HEK293 (cell line): Measurements from ENCODE around the gene BIRC3.
A peak's percentile ranks its signal among the peaks of the same experiment; 100 is the strongest.

Experiments
- CTCF ChIA-PET: fragments of 350-600 bp; formaldehyde crosslinking; extraction: SDS; loops from one replicate; lab custom pipeline; 2021; ENCODE audit warnings: antibody characterized with exemption; lab: Yijun Ruan, JAX
- POLR2A ChIA-PET: fragments of 300-600 bp; formaldehyde crosslinking; extraction: SDS; loops from one replicate; lab custom pipeline; 2020; ENCODE audit warnings: antibody characterized with exemption, inconsistent platforms; lab: Yijun Ruan, JAX
- H3K27ac ChIP-seq: fragments of 200-500 bp; sonication (Bioruptor generic); 2 replicates; pipeline ENCODE4 v1.5.1; 2014; ENCODE audit warnings: low read depth, low read length, control low read depth, inconsistent platforms; ENCODE audit errors: extremely low read depth
- H3K36me3 ChIP-seq, 2 experiments: fragments of 200-500 bp in 1 of 2; sonication (Bioruptor generic) in 1 of 2; 1 replicate in 1 of 2; 2 replicates in 1 of 2; pipeline ENCODE4 v1.5.1; 2014 to 2017; ENCODE audit warnings: inconsistent platforms in 2 of 2, low read length in 2 of 2; ENCODE audit not compliant: control insufficient read depth in 2 of 2, insufficient read depth in 1 of 2
- H3K4me1 ChIP-seq: fragments of 200-500 bp; sonication (Bioruptor generic); 2 replicates; pipeline ENCODE4 v1.5.1; 2014; ENCODE audit warnings: mild to moderate bottlenecking, low read length, inconsistent platforms; ENCODE audit not compliant: control insufficient read depth, insufficient read depth
- H3K4me3 ChIP-seq: 2 replicates; pipeline ENCODE4 v1.5.1; 2011; ENCODE audit warnings: low read depth, mild to moderate bottlenecking, control low read depth, low read length, moderate library complexity
- H3K9me3 ChIP-seq: fragments of 200-500 bp; sonication (Bioruptor generic); 2 replicates; pipeline ENCODE4 v1.5.1; 2014; ENCODE audit warnings: low read depth, low read length, inconsistent platforms; ENCODE audit not compliant: control insufficient read depth, insufficient read depth
- GLIS2 ChIP-seq: fragments of 450-650 bp; formaldehyde crosslinking; IDR thresholded peaks from 2 replicates; pipeline ENCODE4 v1.5.1; 2016; ENCODE audit warnings: missing biosample characterization, missing genetic modification characterization
- MZF1 ChIP-seq: fragments of 450-650 bp; formaldehyde crosslinking; IDR thresholded peaks from 2 replicates; pipeline ENCODE4 v1.5.1; 2017; ENCODE audit warnings: missing biosample characterization, missing genetic modification characterization, borderline replicate concordance
- ZBTB17 ChIP-seq: fragments of 450-650 bp; formaldehyde crosslinking; IDR thresholded peaks from 2 replicates; pipeline ENCODE4 v1.5.1; 2016; ENCODE audit warnings: missing biosample characterization, missing genetic modification characterization
- ZFP37 ChIP-seq: fragments of 450-650 bp; formaldehyde crosslinking; IDR thresholded peaks from 2 replicates; pipeline ENCODE4 v1.5.1; 2016; ENCODE audit warnings: missing biosample characterization, missing genetic modification characterization
- ZNF174 ChIP-seq: fragments of 450-650 bp; formaldehyde crosslinking; IDR thresholded peaks from 2 replicates; pipeline ENCODE4 v1.5.0; 2017; ENCODE audit warnings: missing biosample characterization, mild to moderate bottlenecking, missing genetic modification characterization
- ZNF19 ChIP-seq: fragments of 450-650 bp; formaldehyde crosslinking; IDR thresholded peaks from 2 replicates; pipeline ENCODE4; 2016; ENCODE audit warnings: missing biosample characterization, missing genetic modification characterization, low read depth
- ZNF221 ChIP-seq: fragments of 450-650 bp; formaldehyde crosslinking; IDR thresholded peaks from 2 replicates; pipeline ENCODE4 v1.5.1; 2017; ENCODE audit warnings: missing biosample characterization, missing genetic modification characterization, borderline replicate concordance
- ZNF292 ChIP-seq: fragments of 450-650 bp; formaldehyde crosslinking; IDR thresholded peaks from 2 replicates; pipeline ENCODE4 v1.5.1; 2016; ENCODE audit warnings: low read depth, missing biosample characterization, missing genetic modification characterization, borderline replicate concordance
- ZNF341 ChIP-seq: fragments of 450-650 bp; formaldehyde crosslinking; IDR thresholded peaks from 2 replicates; pipeline ENCODE4; 2016; ENCODE audit warnings: low read depth, missing biosample characterization, missing genetic modification characterization
- ZNF514 ChIP-seq: fragments of 450-650 bp; formaldehyde crosslinking; IDR thresholded peaks from 2 replicates; pipeline ENCODE4 v1.5.1; 2016; ENCODE audit warnings: missing biosample characterization, missing genetic modification characterization
- ZNF555 ChIP-seq: fragments of 450-650 bp; formaldehyde crosslinking; conservative IDR thresholded peaks from 2 replicates; pipeline ENCODE4 v1.5.1; 2017; ENCODE audit warnings: missing biosample characterization, mild to moderate bottlenecking, missing genetic modification characterization, inconsistent platforms
- ZNF621 ChIP-seq: fragments of 450-650 bp; formaldehyde crosslinking; IDR thresholded peaks from 2 replicates; pipeline ENCODE4 v1.5.1; 2017; ENCODE audit warnings: missing biosample characterization, missing genetic modification characterization
- ZNF654 ChIP-seq: fragments of 450-650 bp; formaldehyde crosslinking; IDR thresholded peaks from 2 replicates; pipeline ENCODE4 v1.5.1; 2016; ENCODE audit warnings: low read depth, missing biosample characterization, missing genetic modification characterization
- ZNF785 ChIP-seq: fragments of 450-650 bp; formaldehyde crosslinking; IDR thresholded peaks from 2 replicates; pipeline ENCODE4 v1.5.1; 2016; ENCODE audit warnings: missing biosample characterization, missing genetic modification characterization
- ZNF830 ChIP-seq: fragments of 450-650 bp; IDR thresholded peaks from 2 replicates; pipeline ENCODE4 v1.5.0; 2018; ENCODE audit warnings: missing biosample characterization, missing genetic modification characterization, low read depth, mild to moderate bottlenecking, moderate library complexity
- ZNF837 ChIP-seq: fragments of 450-650 bp; formaldehyde crosslinking; IDR thresholded peaks from 2 replicates; pipeline ENCODE4 v1.5.1; 2016; ENCODE audit warnings: missing biosample characterization, missing genetic modification characterization
- TF ChIP-seq, protein P1 (sequence below): fragments of 450-650 bp; formaldehyde crosslinking; IDR thresholded peaks from 2 replicates; pipeline ENCODE4 v1.5.1; 2016; ENCODE audit warnings: missing biosample characterization, missing genetic modification characterization
- TF ChIP-seq, protein P2 (sequence below): fragments of 450-650 bp; formaldehyde crosslinking; IDR thresholded peaks from 2 replicates; pipeline ENCODE4 v1.5.1; 2016; ENCODE audit warnings: missing biosample characterization, missing genetic modification characterization
- TF ChIP-seq, protein P3 (sequence below): fragments of 450-650 bp; formaldehyde crosslinking; IDR thresholded peaks from 2 replicates; pipeline ENCODE4; 2016; ENCODE audit warnings: missing biosample characterization, missing genetic modification characterization
- TF ChIP-seq, protein P4 (sequence below): fragments of 450-650 bp; formaldehyde crosslinking; IDR thresholded peaks from 2 replicates; pipeline ENCODE4 v1.5.1; 2017; ENCODE audit warnings: missing biosample characterization, missing genetic modification characterization
- TF ChIP-seq, protein P5 (sequence below): fragments of 450-650 bp; formaldehyde crosslinking; IDR thresholded peaks from 2 replicates; pipeline ENCODE4 v1.5.1; 2016; ENCODE audit warnings: missing biosample characterization, missing genetic modification characterization

The BIRC3 gene

DNA sequence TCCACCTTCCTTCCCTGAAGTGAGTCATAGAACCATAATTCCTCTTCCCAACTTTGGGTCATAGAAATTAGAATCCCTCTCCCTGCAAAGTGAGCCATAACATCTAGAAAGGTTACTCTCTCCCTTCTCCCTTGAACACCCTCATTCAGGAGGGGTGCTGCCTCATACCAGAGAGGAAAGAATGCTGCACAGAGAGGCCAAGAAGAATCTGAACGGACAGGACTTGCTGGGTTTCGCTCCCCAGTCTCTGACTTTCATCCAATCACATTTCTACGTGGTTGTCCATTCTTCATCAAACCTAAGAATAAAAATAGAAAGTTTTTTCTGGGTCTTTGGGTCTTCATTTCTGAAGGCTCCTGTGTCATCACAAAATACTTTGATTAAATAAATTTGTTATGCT is 31.0 kb upstream of the BIRC3 start:
- H3K4me3 ChIP-seq: no peak overlapping the region
- H3K9me3 ChIP-seq: no peaks in the 10 kb centered on the region
- TF ChIP-seq ZNF221 (tag by site-specific recombination) (no peak), ZNF174 (tag by site-specific recombination) (no peak), ZNF292 (no peak), ZNF555 (tag by site-specific recombination) (no peak), MZF1 (tag by site-specific recombination) (no peak), ZFP37 (tag by site-specific recombination) (no peak), ZNF19 (no peak), GLIS2 (no peak), ZNF830 (tag by site-specific recombination) (no peak), ZNF621 (tag by site-specific recombination) (no peak)
- TF ChIP-seq, protein P1, sequence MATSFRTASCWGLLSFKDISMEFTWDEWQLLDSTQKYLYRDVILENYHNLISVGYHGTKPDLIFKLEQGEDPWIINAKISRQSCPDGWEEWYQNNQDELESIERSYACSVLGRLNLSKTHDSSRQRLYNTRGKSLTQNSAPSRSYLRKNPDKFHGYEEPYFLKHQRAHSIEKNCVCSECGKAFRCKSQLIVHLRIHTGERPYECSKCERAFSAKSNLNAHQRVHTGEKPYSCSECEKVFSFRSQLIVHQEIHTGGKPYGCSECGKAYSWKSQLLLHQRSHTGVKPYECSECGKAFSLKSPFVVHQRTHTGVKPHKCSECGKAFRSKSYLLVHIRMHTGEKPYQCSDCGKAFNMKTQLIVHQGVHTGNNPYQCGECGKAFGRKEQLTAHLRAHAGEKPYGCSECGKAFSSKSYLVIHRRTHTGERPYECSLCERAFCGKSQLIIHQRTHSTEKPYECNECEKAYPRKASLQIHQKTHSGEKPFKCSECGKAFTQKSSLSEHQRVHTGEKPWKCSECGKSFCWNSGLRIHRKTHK: no peak
- TF ChIP-seq, protein P2, sequence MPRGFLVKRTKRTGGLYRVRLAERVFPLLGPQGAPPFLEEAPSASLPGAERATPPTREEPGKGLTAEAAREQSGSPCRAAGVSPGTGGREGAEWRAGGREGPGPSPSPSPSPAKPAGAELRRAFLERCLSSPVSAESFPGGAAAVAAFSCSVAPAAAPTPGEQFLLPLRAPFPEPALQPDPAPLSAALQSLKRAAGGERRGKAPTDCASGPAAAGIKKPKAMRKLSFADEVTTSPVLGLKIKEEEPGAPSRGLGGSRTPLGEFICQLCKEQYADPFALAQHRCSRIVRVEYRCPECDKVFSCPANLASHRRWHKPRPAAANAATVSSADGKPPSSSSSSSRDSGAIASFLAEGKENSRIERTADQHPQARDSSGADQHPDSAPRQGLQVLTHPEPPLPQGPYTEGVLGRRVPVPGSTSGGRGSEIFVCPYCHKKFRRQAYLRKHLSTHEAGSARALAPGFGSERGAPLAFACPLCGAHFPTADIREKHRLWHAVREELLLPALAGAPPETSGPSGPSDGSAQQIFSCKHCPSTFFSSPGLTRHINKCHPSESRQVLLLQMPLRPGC (tag by site-specific recombination): no peak
- TF ChIP-seq, protein P3, sequence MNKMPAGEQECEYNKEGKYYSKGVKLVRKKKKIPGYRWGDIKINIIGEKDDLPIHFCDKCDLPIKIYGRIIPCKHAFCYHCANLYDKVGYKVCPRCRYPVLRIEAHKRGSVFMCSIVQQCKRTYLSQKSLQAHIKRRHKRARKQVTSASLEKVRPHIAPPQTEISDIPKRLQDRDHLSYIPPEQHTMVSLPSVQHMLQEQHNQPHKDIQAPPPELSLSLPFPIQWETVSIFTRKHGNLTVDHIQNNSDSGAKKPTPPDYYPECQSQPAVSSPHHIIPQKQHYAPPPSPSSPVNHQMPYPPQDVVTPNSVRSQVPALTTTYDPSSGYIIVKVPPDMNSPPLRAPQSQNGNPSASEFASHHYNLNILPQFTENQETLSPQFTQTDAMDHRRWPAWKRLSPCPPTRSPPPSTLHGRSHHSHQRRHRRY (tag by site-specific recombination): no peak
- TF ChIP-seq, protein P4, sequence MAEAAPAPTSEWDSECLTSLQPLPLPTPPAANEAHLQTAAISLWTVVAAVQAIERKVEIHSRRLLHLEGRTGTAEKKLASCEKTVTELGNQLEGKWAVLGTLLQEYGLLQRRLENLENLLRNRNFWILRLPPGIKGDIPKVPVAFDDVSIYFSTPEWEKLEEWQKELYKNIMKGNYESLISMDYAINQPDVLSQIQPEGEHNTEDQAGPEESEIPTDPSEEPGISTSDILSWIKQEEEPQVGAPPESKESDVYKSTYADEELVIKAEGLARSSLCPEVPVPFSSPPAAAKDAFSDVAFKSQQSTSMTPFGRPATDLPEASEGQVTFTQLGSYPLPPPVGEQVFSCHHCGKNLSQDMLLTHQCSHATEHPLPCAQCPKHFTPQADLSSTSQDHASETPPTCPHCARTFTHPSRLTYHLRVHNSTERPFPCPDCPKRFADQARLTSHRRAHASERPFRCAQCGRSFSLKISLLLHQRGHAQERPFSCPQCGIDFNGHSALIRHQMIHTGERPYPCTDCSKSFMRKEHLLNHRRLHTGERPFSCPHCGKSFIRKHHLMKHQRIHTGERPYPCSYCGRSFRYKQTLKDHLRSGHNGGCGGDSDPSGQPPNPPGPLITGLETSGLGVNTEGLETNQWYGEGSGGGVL (tag by site-specific recombination): no peak
- no peaks in the 10 kb centered on the region for H3K4me1 ChIP-seq
- H3K27ac ChIP-seq: no peak overlapping the region
- ChIA-PET POLR2A (no interaction called here), CTCF (interaction anchor here (0.9 to 1.1 kb wide), 2 partner anchors 17 to 23 kb away, joined by 3 read pairs; no protein-coding TSS in a partner anchor)
- H3K36me3 ChIP-seq: no peaks in the 10 kb centered on the region

DNA sequence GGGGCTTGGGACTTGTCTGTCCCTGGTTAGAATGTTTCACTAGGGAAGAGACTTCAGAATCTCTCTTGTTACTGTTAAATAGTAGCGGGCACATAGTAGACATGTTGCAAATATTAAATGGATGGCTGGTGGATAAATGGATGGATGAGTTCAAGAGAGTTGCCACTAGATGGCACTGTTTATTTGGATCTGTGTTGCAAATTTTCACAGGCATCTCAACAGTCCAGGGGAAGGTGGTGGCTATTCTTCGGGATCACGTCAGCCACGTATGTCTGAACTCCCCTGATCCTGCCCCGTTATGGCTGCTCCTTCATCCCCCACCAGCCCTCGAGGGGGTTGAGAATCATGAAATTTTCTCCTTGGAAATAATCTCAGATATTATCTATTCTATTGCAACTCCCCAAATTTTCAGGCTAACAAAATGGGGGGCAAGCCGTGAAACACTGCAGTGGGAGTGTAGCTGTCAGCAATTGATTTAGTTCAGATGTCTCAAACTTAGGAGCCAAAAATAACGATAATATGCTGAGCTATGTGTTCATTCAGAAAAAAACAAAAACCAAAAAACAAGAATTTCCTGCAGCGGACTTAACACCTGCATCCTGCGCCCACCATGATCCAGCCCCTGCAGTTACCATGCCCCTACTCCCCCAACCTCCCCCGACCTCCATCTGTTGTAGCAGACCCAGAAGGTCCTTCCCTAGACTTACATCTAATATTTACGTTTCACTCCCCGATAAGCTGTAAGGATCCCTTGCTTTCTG is 29.1 kb upstream of the BIRC3 start:
- Histone ChIP-seq H3K4me1 (no peaks in the 10 kb centered on the region), H3K27ac (no peak overlapping the region), H3K36me3 (no peaks in the 10 kb centered on the region), H3K9me3 (no peaks in the 10 kb centered on the region), H3K4me3 (no peak overlapping the region)
- CTCF ChIA-PET: interaction anchor here (0.6 to 4.2 kb wide), 24 partner anchors 8 to 493 kb away, joined by 3 to 23 read pairs (median 4); no protein-coding TSS in a partner anchor
- TF ChIP-seq ZNF837 (tag by site-specific recombination): no peak
- no peak for TF ChIP-seq ZNF514 (tag by site-specific recombination)
- no peak for TF ChIP-seq ZNF19
- 0 out of 2 replicates have a peak, but pooled peaks have one; percentile 37 for TF ChIP-seq ZNF341 (tag by site-specific recombination)
- peak; percentile 87 for TF ChIP-seq ZNF654 (tag by site-specific recombination)
- TF ChIP-seq ZNF785 (tag by site-specific recombination): no peak
- TF ChIP-seq ZBTB17 (tag by site-specific recombination): peak; percentile 79
- TF ChIP-seq, protein P5, sequence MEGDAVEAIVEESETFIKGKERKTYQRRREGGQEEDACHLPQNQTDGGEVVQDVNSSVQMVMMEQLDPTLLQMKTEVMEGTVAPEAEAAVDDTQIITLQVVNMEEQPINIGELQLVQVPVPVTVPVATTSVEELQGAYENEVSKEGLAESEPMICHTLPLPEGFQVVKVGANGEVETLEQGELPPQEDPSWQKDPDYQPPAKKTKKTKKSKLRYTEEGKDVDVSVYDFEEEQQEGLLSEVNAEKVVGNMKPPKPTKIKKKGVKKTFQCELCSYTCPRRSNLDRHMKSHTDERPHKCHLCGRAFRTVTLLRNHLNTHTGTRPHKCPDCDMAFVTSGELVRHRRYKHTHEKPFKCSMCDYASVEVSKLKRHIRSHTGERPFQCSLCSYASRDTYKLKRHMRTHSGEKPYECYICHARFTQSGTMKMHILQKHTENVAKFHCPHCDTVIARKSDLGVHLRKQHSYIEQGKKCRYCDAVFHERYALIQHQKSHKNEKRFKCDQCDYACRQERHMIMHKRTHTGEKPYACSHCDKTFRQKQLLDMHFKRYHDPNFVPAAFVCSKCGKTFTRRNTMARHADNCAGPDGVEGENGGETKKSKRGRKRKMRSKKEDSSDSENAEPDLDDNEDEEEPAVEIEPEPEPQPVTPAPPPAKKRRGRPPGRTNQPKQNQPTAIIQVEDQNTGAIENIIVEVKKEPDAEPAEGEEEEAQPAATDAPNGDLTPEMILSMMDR: peak; percentile 42; the same call in 1 of the 2 replicates
- POLR2A ChIA-PET: interaction anchor here (0.6 kb wide), 1 partner anchor 1167 kb away, joined by 4 read pairs; no protein-coding TSS in a partner anchor
